GM18508 (cell line): Measurements from ENCODE around the gene FAM50B.

Experiments used
- ATAC-seq: cut with Tn5 transposase; IDR thresholded peaks from one replicate; pipeline ENCODE4 v1.9.1; 2021; ENCODE audit warnings: moderate number of reproducible peaks; ENCODE audit not compliant: insufficient read depth, unreplicated experiment

The FAM50B gene

GRCh38 chr6:3888153-3888957 lies 39.2 kb downstream of the FAM50B start:
- ATAC-seq, result no peak

DNA sequence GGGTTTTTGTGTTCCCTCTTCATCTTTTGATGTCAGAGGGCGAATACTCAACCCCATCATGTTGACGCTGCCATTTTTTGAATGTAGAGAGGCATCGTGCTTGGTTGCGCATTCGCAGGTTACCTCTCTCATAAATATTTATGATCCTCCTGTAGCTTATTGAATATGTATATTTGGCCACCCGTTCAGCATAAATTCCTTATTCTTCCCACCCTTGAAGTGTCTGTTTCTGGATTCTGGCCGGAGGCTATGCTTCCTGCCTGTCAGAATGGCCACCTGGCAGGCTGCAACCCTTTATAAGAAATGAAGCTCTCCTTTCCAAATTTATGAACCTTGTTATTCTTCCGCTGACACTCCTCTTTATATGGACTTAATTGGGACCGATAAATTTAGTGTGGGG lies 40.9 kb downstream of the FAM50B start:
- no peak for ATAC-seq

GRCh38 chr6:3891883-3892282 lies 42.7 kb downstream of the FAM50B start:
- ATAC-seq, result no peak

- no peak for ATAC-seq
These were observed 43.4 kb downstream of the FAM50B start for GRCh38 chr6:3892603-3893002.

DNA sequence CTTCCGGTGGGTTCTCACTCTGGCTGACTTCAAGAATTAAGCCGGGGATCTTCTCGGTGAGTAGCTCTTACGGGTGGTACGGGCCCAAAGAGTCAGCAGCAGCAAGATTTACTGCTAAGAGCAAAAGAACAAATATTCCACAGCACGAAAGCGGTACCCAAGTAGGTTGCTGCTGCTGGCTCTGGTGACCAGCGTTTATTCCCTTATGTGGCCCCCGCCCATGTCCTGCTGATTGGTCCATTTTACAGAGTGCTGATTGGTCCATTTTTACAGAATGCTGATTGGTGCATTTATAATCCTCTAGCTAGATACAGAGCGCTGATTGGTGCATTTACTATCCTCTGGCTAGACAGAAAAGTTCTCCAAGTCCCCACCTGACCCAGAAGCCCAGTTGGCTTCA lies 44.3 kb downstream of the FAM50B start:
- no peak for ATAC-seq

DNA sequence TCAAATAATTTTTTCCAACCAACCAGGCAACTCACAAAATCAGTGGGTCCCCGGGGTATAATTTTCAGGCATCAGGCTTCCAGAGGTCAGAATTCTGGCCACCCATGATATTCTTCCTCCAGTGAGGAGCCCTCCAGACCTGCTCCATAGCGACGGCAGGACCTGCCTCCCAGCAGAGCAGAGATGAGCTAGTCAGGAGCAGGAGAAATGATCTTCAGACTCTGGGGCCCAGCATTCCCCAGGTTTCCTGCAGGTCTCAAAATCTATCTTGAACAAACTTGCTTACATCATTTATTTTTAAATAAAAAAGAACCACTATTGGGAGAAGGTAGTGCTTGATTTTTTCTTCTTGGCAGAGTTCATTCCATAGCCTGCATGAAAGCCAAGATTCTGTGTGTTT lies 44.7 kb downstream of the FAM50B start:
- ATAC-seq, result no peak

- no peak for ATAC-seq
These were observed 45.6 kb downstream of the FAM50B start for GRCh38 chr6:3894590-3895311.

GRCh38 chr6:3895312-3895653 lies 46.1 kb downstream of the FAM50B start:
- ATAC-seq, result no peak

DNA sequence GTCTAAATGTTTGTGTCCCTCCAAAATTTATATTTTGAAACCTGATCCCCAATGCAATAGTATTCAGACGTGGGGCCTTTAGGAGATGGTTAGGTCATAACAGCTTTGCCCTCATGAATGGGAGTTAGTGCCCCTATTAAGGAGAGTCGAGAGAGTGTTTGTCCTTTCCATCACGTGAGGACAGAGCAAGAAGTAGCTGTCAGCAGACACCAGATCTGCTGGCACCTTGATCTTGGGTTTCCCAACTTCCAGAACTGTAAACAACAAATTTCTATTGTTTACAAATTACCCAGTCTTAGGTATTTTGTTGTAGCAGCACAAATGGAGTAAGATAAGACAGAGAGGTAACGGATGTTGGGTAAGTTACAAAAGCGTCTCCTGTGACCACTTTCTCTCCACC lies 46.6 kb downstream of the FAM50B start:
- no peak for ATAC-seq

DNA sequence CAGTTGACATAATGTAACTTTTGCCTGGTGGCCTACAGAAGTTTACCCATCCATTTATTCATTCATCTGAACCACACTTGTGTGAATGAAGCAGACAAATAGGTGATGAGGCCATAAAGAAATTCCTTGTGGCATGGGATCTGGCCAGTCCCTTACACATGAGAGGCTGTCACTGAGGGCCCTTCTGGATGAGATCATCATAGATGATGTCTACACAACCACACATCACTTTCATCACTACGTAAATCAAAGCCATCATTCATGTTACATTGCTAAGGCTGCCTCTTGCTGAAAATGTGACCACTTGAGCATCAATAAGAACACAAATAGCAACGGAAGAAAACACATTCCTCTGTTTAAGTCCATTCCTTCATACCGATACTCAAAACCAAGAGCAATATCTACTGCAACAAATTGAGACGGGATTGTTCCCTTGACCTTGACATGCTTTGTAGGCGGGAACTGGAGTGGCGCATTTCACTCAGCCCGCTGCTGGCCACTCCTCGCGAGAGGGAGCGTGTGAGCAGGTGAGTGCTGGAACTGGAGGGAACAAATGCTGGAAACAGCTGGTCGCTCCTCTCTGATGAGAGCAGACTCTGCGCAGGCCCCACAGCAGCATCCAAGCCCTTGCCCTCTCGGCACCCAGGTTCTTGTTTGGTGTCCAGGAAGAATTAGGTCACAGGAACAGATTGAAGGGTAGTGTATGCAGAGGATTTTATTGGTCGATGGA lies 49.3 kb downstream of the FAM50B start:
- ATAC-seq, result no peak

- ATAC-seq, result no peak
These were observed 49.9 kb downstream of the FAM50B start for GRCh38 chr6:3899061-3899460.

DNA sequence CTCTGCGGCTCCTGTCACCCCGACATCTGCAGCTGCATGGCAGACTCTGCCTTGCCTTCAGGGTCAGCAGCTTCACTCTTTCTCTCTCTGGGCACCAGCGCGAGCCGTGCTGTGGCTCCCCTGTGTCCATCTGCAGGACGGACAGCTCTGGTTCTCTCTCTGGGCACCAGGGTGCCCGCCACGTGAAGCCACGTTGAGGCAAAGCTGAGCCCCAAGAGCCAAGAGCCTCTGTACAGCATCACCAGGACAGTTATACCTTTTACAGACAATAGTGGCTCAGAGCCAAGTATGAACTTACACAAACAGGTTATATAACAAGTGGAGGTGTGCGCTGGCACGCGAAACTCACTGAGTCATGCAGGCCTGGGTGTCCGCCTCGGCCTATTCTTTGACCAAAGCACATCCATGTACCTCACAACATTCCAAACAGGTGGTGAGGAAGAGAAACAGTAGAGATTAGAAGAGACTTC lies 50.8 kb downstream of the FAM50B start:
- ATAC-seq, result no peak
